NCI-H2196 (cell line): Measurements from ENCODE around the gene INPP5B.
A peak's percentile ranks its signal among the peaks of the same experiment; 100 is the strongest.

Source experiments
- DNase-seq: peaks from one replicate; lab custom pipeline; 2025; ENCODE audit not compliant: unreplicated experiment; lab: John Stamatoyannopoulos, UW

INPP5B gene

GRCh38 chr1:37841652-37842051 is 105.2 kb downstream of the INPP5B start:
- no peak for DNase-seq

GRCh38 chr1:37840711-37841110 is 106.1 kb downstream of the INPP5B start:
- DNase-seq, result no peak

GRCh38 chr1:37839676-37840075 is 107.2 kb downstream of the INPP5B start:
- no peak for DNase-seq

- no peak for DNase-seq
Observed at GRCh38 chr1:37836788-37837187, 110.1 kb downstream of the INPP5B start.

GRCh38 chr1:37831809-37832208 is 115.0 kb downstream of the INPP5B start:
- DNase-seq, result no peak

- DNase-seq, result no peak
Observed at GRCh38 chr1:37831109-37831508, 115.7 kb downstream of the INPP5B start.

GRCh38 chr1:37828410-37829074 is 118.3 kb downstream of the INPP5B start:
- DNase-seq, result no peak

GRCh38 chr1:37825506-37825905 is 121.3 kb downstream of the INPP5B start:
- no peak for DNase-seq

GRCh38 chr1:37824001-37824400 is 122.9 kb downstream of the INPP5B start:
- DNase-seq, result no peak

GRCh38 chr1:37822906-37823815 is 123.7 kb downstream of the INPP5B start:
- no peak for DNase-seq

GRCh38 chr1:37821481-37821880 is 125.4 kb downstream of the INPP5B start:
- no peak for DNase-seq

- DNase-seq, result peak; percentile 48
Observed at GRCh38 chr1:37817481-37817880, 129.4 kb downstream of the INPP5B start.

GRCh38 chr1:37814252-37814651 is 132.6 kb downstream of the INPP5B start:
- no peak for DNase-seq

GRCh38 chr1:37813529-37814145 is 133.2 kb downstream of the INPP5B start:
- no peak for DNase-seq

GRCh38 chr1:37811027-37811655 is 135.7 kb downstream of the INPP5B start:
- peak; percentile 83 for DNase-seq
